Body of pancreas (tissue), 4 donors: ENCODE results near the gene RPL13. TPM values are rescaled to one million over a fixed set of nuclear protein-coding genes. Genes with fewer than 3 reads are reported as not detected.

Experiments used
- ATAC-seq: fragments of 150-250 bp; one replicate; pipeline ENCODE4 v1.9.1; 2016
- DNase-seq, 4 donors: peaks; one replicate each; pipeline ENCODE4 v3.0.0-alpha.2; 2019
- H3K27ac ChIP-seq, 4 donors: fragments of 200-600 bp; sonication (generic); 1 replicate in 3 of 4; 2 replicates in 1 of 4; pipeline versions ENCODE4 v1.5.1 to v1.6.1; 2016 to 2019; ENCODE audit warnings: mild to moderate bottlenecking in 1 of 4, mixed read lengths in 1 of 4, moderate library complexity in 1 of 4
- H3K27me3 ChIP-seq, 2 donors: fragments of 200-600 bp; sonication (generic); one replicate each; pipeline ENCODE4 v1.6.0; 2016; ENCODE audit warnings: mild to moderate bottlenecking in 1 of 2
- H3K36me3 ChIP-seq, 2 donors: fragments of 200-600 bp; sonication (generic); replicated peaks in 1 of 2; 2 replicates each; pipeline ENCODE4 v1.5.1; 2016; ENCODE audit warnings: low read depth in 2 of 2; ENCODE audit not compliant: insufficient read depth in 1 of 2
- H3K4me1 ChIP-seq: fragments of 200-600 bp; sonication (generic); one replicate; pipeline ENCODE4 v1.6.0; 2016
- H3K4me3 ChIP-seq, 2 donors: fragments of 200-600 bp; sonication (generic); 1 replicate in 1 of 2; 2 replicates in 1 of 2; pipeline ENCODE4 v1.5.1; 2016 to 2019
- H3K9me3 ChIP-seq, 3 donors: fragments of 200-600 bp; sonication (generic); 1 replicate in 2 of 3; 2 replicates in 1 of 3; pipeline ENCODE4 v1.5.1; 2016
- CTCF ChIP-seq, 7 experiments: fragments of 450-650 bp in 4 of 7; fragments of 200-600 bp in 3 of 7; sonication (generic) in 3 of 7; IDR thresholded peaks; one replicate each; pipeline ENCODE4 v1.5.1; 2016 to 2019; ENCODE audit warnings: antibody characterized with exemption in 7 of 7
- POLR2A ChIP-seq, 3 donors: fragments of 450-650 bp; IDR thresholded peaks; one replicate each; pipeline ENCODE4 v1.6.1; 2016; ENCODE audit warnings: antibody characterized with exemption in 3 of 3, mild to moderate bottlenecking in 2 of 3
- WGBS, 2 donors: methylation state at CpG; one replicate each; pipeline ENCODE4 v1.1.5; 2017; 5-methylcytosine and 5-hydroxymethylcytosine counted together
- intact Hi-C: fragments of 100-400 bp; cut with DNase I; formaldehyde crosslinking; loops from one replicate; pipeline ENCODE4 v1.15.1; 2023
- total RNA-seq, 2 donors: library from RNA; depleted of rRNA; stranded (reverse); fragments of >200 nt; gene quantifications; one replicate each; pipeline ENCODE4 v1.1.0, GENCODE V29; 2016

RPL13 gene
- total RNA-seq, 2 donors from 2014 or later, result 3,820 to 5,570 TPM

- Histone ChIP-seq H3K4me3 (no peak overlapping the region), H3K4me1 (no peaks in the 10 kb centered on the region), H3K36me3 (peaks cover 0 to 7% of the 10 kb centered on the region in 2 donors), H3K27me3 (no peaks in the 10 kb centered on the region), H3K27ac (no peak overlapping the region), H3K9me3 (no peaks in the 10 kb centered on the region)
- DNase-seq (no peak), ATAC-seq (no peak)
- intact Hi-C loops, result no loop called here
- TF ChIP-seq CTCF (IDR thresholded peaks at IDR 0.05), result no peak
- TF ChIP-seq POLR2A (IDR thresholded peaks at IDR 0.05), result no peak
- WGBS, 2 donors, result 91 to 93% methylated on average over 19 of the region's 19 CpGs
Observed at GRCh38 chr16:89546781-89547180, 13.7 kb upstream of the RPL13 start.

DNA sequence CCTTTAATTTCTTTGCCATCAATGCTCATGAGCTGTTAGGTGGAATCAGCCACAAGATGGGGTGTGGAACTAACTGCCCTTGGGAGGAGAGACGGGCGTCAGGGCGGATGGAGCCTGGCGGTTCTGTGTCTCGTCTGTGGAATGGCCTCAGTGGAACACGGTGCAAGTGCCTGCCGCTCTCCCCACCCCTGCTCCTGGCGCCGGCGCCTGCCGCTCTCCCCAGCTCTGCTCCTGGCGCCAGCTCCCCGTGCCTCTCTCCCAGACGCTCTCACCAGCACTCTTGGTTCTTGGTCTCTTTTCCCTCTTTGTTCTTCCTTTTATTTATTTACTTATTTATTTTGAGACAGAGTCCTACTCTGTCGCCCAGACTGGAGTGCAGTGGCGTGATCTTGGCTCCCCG lies 13.2 kb upstream of the RPL13 start:
- DNase-seq (no peak), ATAC-seq (no peak)
- intact Hi-C loops, result no loop called here
- TF ChIP-seq CTCF (IDR thresholded peaks at IDR 0.05), result no peak
- TF ChIP-seq POLR2A (IDR thresholded peaks at IDR 0.05), result no peak
- H3K36me3 ChIP-seq, result peaks cover 0 to 7% of the 10 kb centered on the region in 2 donors
- H3K27ac ChIP-seq, result no peak overlapping the region
- no peaks in the 10 kb centered on the region for H3K27me3 ChIP-seq
- no peaks in the 10 kb centered on the region for H3K9me3 ChIP-seq
- H3K4me1 ChIP-seq, result no peaks in the 10 kb centered on the region
- no peak overlapping the region for H3K4me3 ChIP-seq
- 95% methylated on average over 17 of the region's 17 CpGs for WGBS, 2 donors

DNA sequence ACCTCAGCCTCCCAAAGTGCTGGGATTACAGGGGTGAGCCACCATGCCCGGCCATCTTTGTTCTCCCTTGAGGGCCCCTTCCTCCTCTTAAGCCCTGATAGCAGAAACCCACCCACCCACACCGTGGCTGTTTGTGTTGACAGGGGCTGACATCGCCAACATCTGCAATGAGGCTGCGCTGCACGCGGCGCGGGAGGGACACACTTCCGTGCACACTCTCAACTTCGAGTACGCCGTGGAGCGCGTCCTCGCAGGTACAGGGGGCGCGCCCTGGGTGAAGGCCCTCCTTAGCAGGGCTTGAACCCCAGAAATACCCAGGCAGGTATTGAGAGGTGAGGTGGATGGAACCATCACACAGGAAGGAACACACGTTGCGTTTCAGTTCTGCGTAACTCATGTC lies 12.6 kb upstream of the RPL13 start:
- Histone ChIP-seq H3K9me3 (no peaks in the 10 kb centered on the region), H3K27me3 (no peaks in the 10 kb centered on the region), H3K4me1 (no peaks in the 10 kb centered on the region), H3K27ac (no peak overlapping the region), H3K4me3 (no peak overlapping the region), H3K36me3 (peaks cover 0 to 7% of the 10 kb centered on the region in 2 donors)
- intact Hi-C loops, result no loop called here
- no peak for ATAC-seq
- 94 to 96% methylated on average over 17 to 20 of the region's 20 CpGs for WGBS, 2 donors
- no peak for DNase-seq
- TF ChIP-seq CTCF (IDR thresholded peaks at IDR 0.05), result no peak
- no peak for TF ChIP-seq POLR2A (IDR thresholded peaks at IDR 0.05)

DNA sequence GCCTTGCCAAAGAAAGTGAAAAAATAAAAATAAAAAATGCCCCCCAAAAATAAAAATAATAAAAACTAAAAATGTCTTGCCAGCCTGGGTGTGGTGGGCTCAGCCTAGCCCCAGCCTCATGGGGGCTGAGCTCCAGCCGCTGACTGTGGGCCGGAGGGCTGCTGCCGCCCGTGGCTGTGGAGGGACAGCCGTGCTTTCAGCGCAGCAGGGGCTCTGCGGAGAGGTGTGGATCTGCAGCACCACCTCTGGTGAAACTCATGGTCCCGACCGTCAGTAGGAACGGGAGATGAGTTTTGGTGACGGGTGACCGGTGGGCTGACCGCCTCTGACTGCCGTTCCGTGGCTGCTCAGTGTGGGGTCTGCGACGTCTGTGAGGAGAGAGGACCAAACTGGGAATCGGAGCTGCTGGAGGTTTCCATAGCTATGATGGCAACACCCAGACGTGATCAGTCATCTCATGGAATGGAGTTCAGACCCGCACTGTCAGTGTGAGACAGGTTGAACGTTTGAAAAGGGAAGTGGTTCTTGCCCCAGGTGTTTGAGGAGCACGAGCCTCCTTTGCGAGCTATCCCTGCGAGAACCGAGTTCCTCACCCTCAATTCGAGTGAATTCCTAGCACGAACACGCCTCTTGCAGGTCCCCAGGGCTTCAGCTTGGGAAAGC lies 12.0 kb upstream of the RPL13 start:
- intact Hi-C loops, result no loop called here
- Histone ChIP-seq H3K36me3 (peaks cover 0 to 7% of the 10 kb centered on the region in 2 donors), H3K27me3 (no peaks in the 10 kb centered on the region), H3K9me3 (no peaks in the 10 kb centered on the region), H3K4me3 (no peak overlapping the region), H3K27ac (no peak overlapping the region), H3K4me1 (no peaks in the 10 kb centered on the region)
- ATAC-seq (no peak), DNase-seq (no peak)
- WGBS, 2 donors, result 88 to 90% methylated on average over 22 to 28 of the region's 28 CpGs
- TF ChIP-seq CTCF (IDR thresholded peaks at IDR 0.05), result no peak
- TF ChIP-seq POLR2A (IDR thresholded peaks at IDR 0.05), result no peak
